Naive thymus-derived CD8-positive, alpha-beta T cell (primary cell): ENCODE results near the gene AFDN. TPM values are rescaled to one million over a fixed set of nuclear protein-coding genes. Genes with fewer than 3 reads are reported as not detected.

Source experiments
- ATAC-seq, 2 donors: fragments of 150-1000 bp; cut with Tn5 transposase in 1 of 2; sonication (Bioruptor Pico), chemical (Tn5 transposase) in 1 of 2; 1 replicate in 1 of 2; 2 replicates in 1 of 2; pipeline ENCODE4 v1.10.0; 2021; ENCODE audit warnings: mild to moderate bottlenecking in 2 of 2, moderate library complexity in 2 of 2
- POLR2A ChIA-PET: fragments of 350-600 bp; sonication (Branson Sonifier 250); formaldehyde crosslinking; loops from one replicate; lab custom pipeline; 2021; ENCODE audit warnings: antibody characterized with exemption; lab: Charles Lee
- DNase-seq, 10 donors: peaks; one replicate each; pipeline versions ENCODE4 v3.0.0 to v3.0.0-alpha.2; 2020 to 2022
- H3K27ac Mint-ChIP-seq, 10 donors: one replicate each; pipeline ENCODE4 v1.8.0; 2020 to 2022; ENCODE audit warnings: mild to moderate bottlenecking in 10 of 10, mixed read lengths in 10 of 10, moderate library complexity in 4 of 10, inconsistent platforms in 1 of 10
- H3K27me3 Mint-ChIP-seq, 5 donors: one replicate each; pipeline ENCODE4 v1.8.0; 2021 to 2022; ENCODE audit warnings: mixed read lengths in 5 of 5
- H3K36me3 Mint-ChIP-seq, 3 donors: one replicate each; pipeline ENCODE4 v1.8.0; 2020 to 2022; ENCODE audit warnings: mixed read lengths in 3 of 3, mild to moderate bottlenecking in 2 of 3, inconsistent platforms in 1 of 3
- H3K4me1 Mint-ChIP-seq, 4 donors: one replicate each; pipeline ENCODE4 v1.8.0; 2021 to 2022; ENCODE audit warnings: mixed read lengths in 4 of 4
- H3K4me3 Mint-ChIP-seq, 10 donors: one replicate each; pipeline ENCODE4 v1.8.0; 2020 to 2022; ENCODE audit warnings: mild to moderate bottlenecking in 10 of 10, mixed read lengths in 10 of 10, moderate library complexity in 6 of 10, inconsistent platforms in 1 of 10
- H3K9me3 Mint-ChIP-seq, 9 donors: one replicate each; pipeline ENCODE4 v1.8.0; 2020 to 2022; ENCODE audit warnings: mixed read lengths in 9 of 9, mild to moderate bottlenecking in 3 of 9, inconsistent platforms in 1 of 9, moderate library complexity in 1 of 9
- polyA plus RNA-seq, 3 donors: library from polyadenylated mRNA; unstranded; fragments of 300-500 nt; fragmentation: Illumina TruSeq; gene quantifications; one replicate each; pipeline ENCODE4 v1.2.3, GENCODE V29; 2021
- total RNA-seq, 8 experiments: library from RNA in 2 of 8; stranded (reverse) in 2 of 8; gene quantifications; one replicate each; pipeline ENCODE4 v1.2.3 and lab custom pipeline; 2021 to 2026

AFDN gene
- total and polyA plus RNA-seq, 5 experiments from 2014 or later, result 0.46 to 9.6 (median 5.3) TPM; not detected in 1

DNA sequence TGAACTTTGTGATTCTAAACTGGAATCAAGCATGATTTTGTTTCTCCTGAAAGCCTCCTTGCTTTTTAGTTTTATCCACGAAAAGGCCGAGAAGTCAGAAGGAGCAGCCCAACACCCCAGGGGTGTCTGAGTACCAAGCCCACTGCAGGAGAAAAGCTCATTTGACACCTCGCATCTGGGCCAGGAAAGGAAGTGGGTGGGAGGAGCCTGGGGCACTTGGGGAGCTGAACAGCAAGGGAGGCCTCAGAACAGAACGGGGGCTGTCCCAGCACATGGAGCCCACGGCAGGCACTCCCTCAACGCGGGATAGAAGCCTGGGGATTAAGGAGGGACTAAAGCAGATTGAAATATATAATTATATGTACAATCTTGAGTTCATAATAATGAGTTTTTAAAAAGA lies 177.3 kb downstream of the AFDN start:
- H3K27ac Mint-ChIP-seq, result no peak overlapping the region
- no peaks in the 10 kb centered on the region for H3K36me3 Mint-ChIP-seq
- no peaks in the 10 kb centered on the region for H3K4me1 Mint-ChIP-seq
- H3K4me3 Mint-ChIP-seq, result no peak overlapping the region
- DNase-seq (no peak), ATAC-seq (no peak)
- peaks cover 0 to 24% (median 2%) of the 10 kb centered on the region in 5 donors for H3K27me3 Mint-ChIP-seq
- H3K9me3 Mint-ChIP-seq, result peaks cover 2 to 11% (median 3%) of the 10 kb centered on the region in 9 donors
- POLR2A ChIA-PET, result no interaction called here

DNA sequence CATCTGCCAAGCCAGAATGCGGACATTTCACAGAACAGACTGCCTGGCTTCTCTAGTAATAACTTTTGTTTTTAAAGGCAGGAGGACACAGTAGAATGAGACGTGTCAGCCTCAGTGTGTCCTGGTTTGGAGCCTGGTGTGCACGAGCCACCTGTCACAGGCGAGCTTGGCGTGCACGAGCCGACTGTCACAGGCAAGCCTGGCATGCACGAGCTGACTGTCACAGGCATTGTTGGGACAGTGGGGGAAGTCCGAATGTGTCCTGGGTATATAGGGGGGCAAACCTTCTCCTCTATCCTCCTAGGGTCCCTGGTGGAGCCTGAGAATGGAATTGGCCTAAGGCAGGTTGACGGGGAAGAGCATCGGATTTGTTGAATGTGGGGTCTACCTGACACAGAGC lies 178.2 kb downstream of the AFDN start:
- Mint-ChIP-seq H3K36me3 (peaks cover 0 to 6% (median 0%) of the 10 kb centered on the region in 3 donors), H3K27ac (no peak overlapping the region), H3K4me1 (no peaks in the 10 kb centered on the region), H3K4me3 (no peak overlapping the region), H3K27me3 (peaks cover 0 to 24% (median 2%) of the 10 kb centered on the region in 5 donors), H3K9me3 (peaks cover 4 to 17% (median 9%) of the 10 kb centered on the region in 9 donors)
- POLR2A ChIA-PET, result no interaction called here
- no peak for DNase-seq
- no peak for ATAC-seq

DNA sequence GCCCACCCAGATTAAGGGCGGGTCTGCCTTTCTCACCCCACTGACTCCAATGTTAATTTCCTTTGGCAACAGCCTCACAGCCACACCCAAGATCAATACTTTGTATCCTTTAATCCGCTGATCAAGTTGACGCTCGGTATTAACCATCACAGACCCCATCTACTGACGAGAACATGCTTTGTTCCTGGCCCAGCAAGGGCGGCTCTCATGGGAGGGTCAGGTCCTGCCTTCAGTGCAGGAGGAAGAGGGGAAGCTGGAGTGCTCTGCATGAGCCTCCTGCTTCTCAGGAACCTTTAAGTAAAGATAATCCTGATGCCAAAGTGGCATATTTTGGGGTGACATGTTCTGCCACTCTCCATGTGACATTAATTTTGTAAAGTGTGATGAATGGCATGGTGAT lies 179.1 kb downstream of the AFDN start:
- Mint-ChIP-seq H3K4me3 (no peak overlapping the region), H3K4me1 (no peaks in the 10 kb centered on the region), H3K9me3 (peaks cover 7 to 26% (median 17%) of the 10 kb centered on the region in 9 donors), H3K36me3 (peaks cover 0 to 13% (median 0%) of the 10 kb centered on the region in 3 donors), H3K27me3 (peaks cover 0 to 24% (median 2%) of the 10 kb centered on the region in 5 donors), H3K27ac (no peak overlapping the region)
- POLR2A ChIA-PET, result no interaction called here
- ATAC-seq (no peak), DNase-seq (no peak)

DNA sequence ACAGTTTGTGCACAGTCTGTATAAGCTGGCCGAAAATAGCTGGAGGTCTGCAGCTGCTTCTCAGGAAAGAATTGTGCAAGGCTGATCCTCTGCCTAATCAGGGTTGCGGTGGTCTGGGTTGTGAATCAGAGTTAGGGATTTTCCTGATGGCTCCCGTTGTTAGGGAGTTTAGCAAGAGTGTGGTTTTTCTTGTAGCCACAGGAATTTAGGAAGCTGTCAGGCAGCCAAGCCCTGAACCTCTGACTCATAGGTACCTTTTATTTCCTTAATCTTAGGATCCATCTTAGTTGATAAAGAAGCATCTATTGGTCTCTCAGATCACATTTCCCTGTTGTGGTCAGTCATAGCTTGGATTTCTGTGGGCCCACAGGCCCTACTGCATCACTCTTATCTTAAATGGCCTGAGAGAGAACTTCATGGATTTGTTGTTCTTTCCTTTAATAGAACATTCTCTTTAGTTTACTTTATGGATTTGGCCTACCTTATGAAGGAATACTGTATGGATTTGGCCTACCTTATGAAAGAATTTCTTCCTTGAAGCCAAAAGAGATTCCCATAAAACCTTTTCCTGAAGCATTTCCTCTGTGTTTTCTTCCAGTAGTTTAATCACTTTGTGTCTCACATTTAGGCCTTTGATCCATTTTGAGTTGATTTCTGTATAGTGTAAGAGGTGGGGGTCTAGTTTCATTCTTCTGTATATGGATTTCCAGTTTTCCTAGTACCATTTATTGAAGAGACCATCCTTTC lies 181.1 kb downstream of the AFDN start:
- ATAC-seq (no peak), DNase-seq (no peak)
- POLR2A ChIA-PET, result no interaction called here
- Mint-ChIP-seq H3K27ac (no peak overlapping the region), H3K27me3 (peaks cover 0 to 22% (median 2%) of the 10 kb centered on the region in 5 donors), H3K4me3 (no peak overlapping the region), H3K4me1 (no peaks in the 10 kb centered on the region), H3K9me3 (peaks cover 10 to 46% (median 34%) of the 10 kb centered on the region in 9 donors), H3K36me3 (peaks cover 0 to 33% (median 4%) of the 10 kb centered on the region in 3 donors)

DNA sequence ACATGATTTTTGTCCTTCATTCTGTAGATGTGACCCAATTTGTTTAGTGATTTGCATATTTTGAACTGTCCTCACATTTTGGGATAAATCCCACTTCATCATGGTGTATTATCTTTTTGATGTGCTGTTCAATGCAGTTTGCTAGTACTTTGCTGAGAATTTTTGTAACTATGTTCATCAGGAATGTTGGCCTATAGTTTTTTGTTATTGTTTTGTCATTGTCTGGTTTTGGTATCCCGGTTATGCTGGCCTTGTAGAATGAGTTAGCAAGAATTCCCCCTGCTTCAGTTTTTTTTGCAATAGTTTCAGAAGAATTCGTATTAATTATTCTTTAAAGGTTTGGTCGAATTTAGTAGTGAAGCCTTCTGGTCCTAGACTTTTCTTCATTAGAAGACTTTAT lies 182.6 kb downstream of the AFDN start:
- POLR2A ChIA-PET, result no interaction called here
- Mint-ChIP-seq H3K27ac (no peak overlapping the region), H3K9me3 (peaks cover 10 to 48% (median 36%) of the 10 kb centered on the region in 9 donors), H3K4me1 (no peaks in the 10 kb centered on the region), H3K4me3 (no peak overlapping the region), H3K27me3 (peaks cover 0 to 6% (median 0%) of the 10 kb centered on the region in 5 donors), H3K36me3 (peaks cover 0 to 33% (median 4%) of the 10 kb centered on the region in 3 donors)
- DNase-seq, result no peak
- no peak for ATAC-seq

DNA sequence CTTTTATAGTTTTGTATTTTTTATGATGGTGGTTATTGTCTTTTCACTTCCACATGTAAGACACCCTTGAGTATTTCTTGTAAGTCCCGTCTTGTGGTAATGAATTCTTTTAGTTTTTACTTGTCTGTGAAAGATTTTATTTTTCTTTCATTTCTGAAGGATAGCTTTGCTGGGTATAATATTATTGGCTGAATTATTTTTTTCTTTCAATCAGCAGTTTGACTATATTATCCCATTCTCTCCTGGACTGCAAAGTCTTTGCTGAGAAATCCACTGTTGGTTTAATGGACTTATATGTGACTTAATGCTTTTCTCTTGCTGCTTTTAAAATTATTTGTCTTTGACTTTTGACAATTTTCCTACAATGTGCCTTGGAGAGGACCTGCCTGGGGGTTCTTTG lies 184.6 kb downstream of the AFDN start:
- peaks cover 0 to 33% (median 4%) of the 10 kb centered on the region in 3 donors for H3K36me3 Mint-ChIP-seq
- DNase-seq (no peak), ATAC-seq (no peak)
- peaks cover 1 to 16% (median 4%) of the 10 kb centered on the region in 5 donors for H3K27me3 Mint-ChIP-seq
- H3K4me1 Mint-ChIP-seq, result no peaks in the 10 kb centered on the region
- H3K27ac Mint-ChIP-seq, result no peak overlapping the region
- H3K4me3 Mint-ChIP-seq, result no peak overlapping the region
- H3K9me3 Mint-ChIP-seq, result peaks cover 10 to 52% (median 41%) of the 10 kb centered on the region in 9 donors
- POLR2A ChIA-PET, result no interaction called here

DNA sequence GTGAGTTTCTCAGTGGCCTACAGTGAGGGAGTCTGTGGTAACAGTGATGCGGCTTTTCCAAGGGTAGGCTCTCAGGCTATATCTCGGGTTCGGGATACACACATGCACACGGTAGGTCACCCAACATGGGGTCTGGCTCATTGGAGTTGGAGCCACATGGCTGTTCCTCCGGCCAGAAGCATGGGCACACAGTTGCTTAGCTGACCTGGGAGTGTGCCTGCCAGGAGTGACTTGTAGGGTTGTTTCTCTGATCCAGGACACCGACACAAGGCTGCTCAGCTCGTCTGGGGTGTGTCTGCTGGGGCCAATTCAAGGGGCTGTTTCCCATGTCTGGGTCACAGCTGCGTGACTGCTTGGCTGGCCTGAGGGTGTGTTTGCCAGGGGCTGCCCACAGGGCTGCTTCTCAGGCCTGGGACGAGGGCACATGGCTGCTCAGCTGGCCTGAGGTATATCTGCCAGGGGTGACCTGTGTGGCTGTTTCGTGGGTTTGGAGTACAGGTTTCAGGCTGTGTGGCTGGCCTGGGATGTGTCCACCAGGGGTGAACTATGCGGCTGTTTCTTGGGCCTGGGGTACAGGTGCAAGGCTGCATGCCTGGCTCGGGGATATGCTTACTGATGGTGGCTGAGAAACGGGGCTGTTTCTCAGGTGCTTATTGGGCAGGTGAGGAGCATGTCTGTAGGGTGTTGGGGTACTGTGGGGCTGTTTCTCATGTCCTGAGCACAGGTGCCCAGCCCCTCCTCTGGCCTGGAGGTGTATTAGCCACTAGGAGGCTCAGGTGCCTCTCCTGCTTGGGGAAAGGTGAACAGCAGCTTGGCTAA lies 185.9 kb downstream of the AFDN start:
- DNase-seq (no peak), ATAC-seq (no peak)
- no peak overlapping the region for H3K4me3 Mint-ChIP-seq
- H3K4me1 Mint-ChIP-seq, result no peaks in the 10 kb centered on the region
- peaks cover 10 to 55% (median 40%) of the 10 kb centered on the region in 9 donors for H3K9me3 Mint-ChIP-seq
- POLR2A ChIA-PET, result no interaction called here
- no peak overlapping the region for H3K27ac Mint-ChIP-seq
- H3K27me3 Mint-ChIP-seq, result peaks cover 1 to 20% (median 9%) of the 10 kb centered on the region in 5 donors
- H3K36me3 Mint-ChIP-seq, result peaks cover 0 to 33% (median 7%) of the 10 kb centered on the region in 3 donors

DNA sequence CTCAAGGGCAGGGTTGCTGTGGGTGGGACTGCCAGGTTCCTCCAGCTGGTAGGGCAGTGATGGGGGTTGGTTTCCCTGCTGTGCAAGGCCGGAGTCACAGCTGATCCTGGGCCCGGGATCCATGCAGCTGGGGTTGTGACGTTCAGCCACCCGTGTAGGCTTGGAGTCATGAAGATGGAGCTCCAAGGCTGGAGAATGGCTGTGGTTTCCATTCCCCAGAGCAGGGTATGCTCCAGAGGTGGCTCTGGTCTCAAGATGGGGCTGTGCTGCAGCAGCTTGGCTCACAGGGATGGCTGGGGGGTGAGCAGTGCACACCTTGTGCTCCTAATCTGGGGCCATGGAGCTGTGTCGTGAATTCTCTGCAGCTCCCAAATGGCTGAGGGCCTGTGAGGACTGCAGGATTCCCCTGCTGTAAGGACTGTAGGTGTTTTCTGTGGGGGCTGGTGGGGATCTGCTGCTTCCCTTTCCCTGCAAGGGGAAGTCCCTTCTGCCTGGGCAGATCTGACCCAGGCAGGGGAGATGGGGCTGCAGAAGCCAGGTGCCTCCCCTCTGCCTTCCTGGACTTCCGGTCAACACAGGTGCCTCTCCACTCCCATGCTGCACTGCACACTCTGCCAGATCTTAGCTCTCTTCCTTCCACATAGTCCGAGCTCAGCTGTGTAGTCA lies 186.7 kb downstream of the AFDN start:
- POLR2A ChIA-PET, result no interaction called here
- peaks cover 6 to 54% (median 40%) of the 10 kb centered on the region in 9 donors for H3K9me3 Mint-ChIP-seq
- H3K36me3 Mint-ChIP-seq, result peaks cover 0 to 33% (median 7%) of the 10 kb centered on the region in 3 donors
- ATAC-seq (no peak), DNase-seq (no peak)
- no peak overlapping the region for H3K4me3 Mint-ChIP-seq
- no peaks in the 10 kb centered on the region for H3K4me1 Mint-ChIP-seq
- peaks cover 1 to 20% (median 9%) of the 10 kb centered on the region in 5 donors for H3K27me3 Mint-ChIP-seq
- peak overlapping the region in 1 of 10 donors; percentile 41 for H3K27ac Mint-ChIP-seq

DNA sequence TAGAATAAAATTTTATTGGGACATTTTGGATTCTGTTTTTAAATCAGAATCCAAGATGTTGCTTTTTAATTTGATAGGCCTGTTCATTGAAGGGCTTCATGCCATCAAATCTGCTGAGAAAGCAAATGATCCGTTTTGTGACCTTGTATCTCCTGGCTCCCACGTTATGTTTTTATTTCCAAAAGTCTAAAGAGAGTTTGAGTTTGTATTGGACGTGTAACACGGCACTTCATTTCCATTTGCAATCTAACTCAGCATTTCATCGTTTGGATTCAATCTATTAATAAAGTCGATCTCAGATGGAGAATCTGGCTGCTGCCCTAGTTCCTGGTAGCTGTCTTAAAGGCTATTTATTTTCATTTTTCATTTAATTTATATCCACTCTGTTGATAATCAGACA lies 187.7 kb downstream of the AFDN start:
- H3K4me1 Mint-ChIP-seq, result no peaks in the 10 kb centered on the region
- H3K27ac Mint-ChIP-seq, result no peak overlapping the region
- no peak for ATAC-seq
- H3K4me3 Mint-ChIP-seq, result no peak overlapping the region
- POLR2A ChIA-PET, result no interaction called here
- H3K36me3 Mint-ChIP-seq, result peaks cover 0 to 32% (median 7%) of the 10 kb centered on the region in 3 donors
- H3K9me3 Mint-ChIP-seq, result peaks cover 12 to 51% (median 38%) of the 10 kb centered on the region in 9 donors
- DNase-seq, result no peak
- peaks cover 1 to 20% (median 9%) of the 10 kb centered on the region in 5 donors for H3K27me3 Mint-ChIP-seq

DNA sequence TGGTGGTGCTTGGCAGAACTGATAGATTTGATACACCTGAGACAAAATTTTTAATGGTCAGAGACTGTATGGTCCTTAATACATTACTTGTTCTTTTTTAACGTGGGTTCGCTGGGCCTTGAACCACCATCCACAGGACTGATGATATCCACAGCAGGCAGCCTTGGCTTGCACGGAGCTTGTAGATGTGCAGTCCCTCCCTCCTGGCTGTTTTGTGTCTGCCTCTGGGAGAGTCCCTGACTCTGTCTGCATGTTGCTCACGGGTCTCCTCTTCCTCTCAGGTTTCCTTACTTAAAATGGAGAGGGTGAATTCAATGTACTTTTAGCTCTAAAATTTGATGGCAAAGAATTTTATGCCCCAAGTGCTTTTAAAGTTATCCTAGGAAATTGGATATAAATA lies 188.3 kb downstream of the AFDN start:
- Mint-ChIP-seq H3K4me3 (no peak overlapping the region), H3K4me1 (no peaks in the 10 kb centered on the region), H3K36me3 (peaks cover 0 to 27% (median 7%) of the 10 kb centered on the region in 3 donors), H3K27ac (no peak overlapping the region), H3K9me3 (peaks cover 13 to 45% (median 36%) of the 10 kb centered on the region in 9 donors), H3K27me3 (peaks cover 1 to 20% (median 9%) of the 10 kb centered on the region in 5 donors)
- POLR2A ChIA-PET, result no interaction called here
- DNase-seq (no peak), ATAC-seq (no peak)

DNA sequence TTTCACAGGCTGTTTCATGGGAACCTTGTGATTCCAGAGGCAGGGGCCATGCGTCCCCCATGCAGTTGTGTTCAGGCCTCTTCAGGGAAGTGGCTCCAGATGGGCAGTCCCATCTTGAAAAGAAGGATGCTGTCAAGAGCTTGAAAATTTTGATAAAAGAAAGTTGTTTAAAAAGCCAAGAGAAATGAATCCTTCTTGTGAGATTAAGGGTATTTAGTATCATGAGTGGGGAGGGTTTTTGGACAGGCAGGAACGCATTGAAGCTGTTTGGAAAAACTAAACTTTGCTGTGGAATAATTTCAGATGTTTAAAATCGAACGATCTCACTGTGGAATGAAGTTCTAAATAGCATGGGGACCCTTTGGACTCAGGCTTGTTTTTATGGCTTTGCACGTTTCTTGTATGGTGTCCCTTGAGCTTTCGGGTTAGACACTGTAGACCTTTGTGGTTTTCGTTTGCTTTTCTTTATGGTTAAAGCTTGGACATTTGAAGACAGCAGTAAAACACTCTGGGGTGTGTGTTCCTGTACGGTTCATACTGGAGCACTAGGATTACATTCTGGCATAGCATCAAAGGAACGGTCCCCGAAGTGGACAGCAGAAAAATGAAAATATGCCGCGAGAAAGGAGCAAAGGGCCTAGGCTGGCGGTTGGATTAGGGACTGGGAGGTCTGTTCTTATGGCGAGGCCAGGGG lies 188.9 kb downstream of the AFDN start:
- Mint-ChIP-seq H3K27ac (no peak overlapping the region), H3K4me1 (no peaks in the 10 kb centered on the region), H3K36me3 (peaks cover 0 to 22% (median 7%) of the 10 kb centered on the region in 3 donors), H3K4me3 (no peak overlapping the region), H3K27me3 (peaks cover 1 to 20% (median 9%) of the 10 kb centered on the region in 5 donors), H3K9me3 (peaks cover 10 to 40% (median 31%) of the 10 kb centered on the region in 9 donors)
- POLR2A ChIA-PET, result no interaction called here
- DNase-seq, result no peak
- ATAC-seq, result no peak

DNA sequence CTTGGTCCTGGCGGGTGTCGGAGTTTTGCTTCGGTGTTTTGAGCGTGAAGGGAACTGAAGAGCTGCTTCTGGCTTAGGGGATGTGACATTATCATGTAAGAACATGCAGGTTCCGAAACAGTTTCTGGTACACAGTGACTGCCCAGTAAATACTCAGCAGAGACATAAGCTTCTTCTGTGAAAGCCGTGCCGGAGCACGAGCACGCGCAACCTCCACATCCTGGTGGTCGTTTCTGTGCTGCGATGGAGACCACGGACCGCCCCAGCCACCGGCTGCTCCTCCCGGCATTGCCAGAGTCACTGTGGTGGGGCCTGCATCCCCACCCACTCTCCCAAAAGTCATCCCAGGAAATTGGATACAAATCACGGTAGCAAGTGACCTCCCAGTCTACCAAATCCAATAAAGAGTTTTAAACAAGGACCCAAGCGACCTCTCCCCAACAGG lies 189.5 kb downstream of the AFDN start:
- no peak overlapping the region for H3K27ac Mint-ChIP-seq
- no peak for DNase-seq
- H3K4me1 Mint-ChIP-seq, result no peaks in the 10 kb centered on the region
- H3K36me3 Mint-ChIP-seq, result peaks cover 0 to 16% (median 7%) of the 10 kb centered on the region in 3 donors
- ATAC-seq, result no peak
- H3K4me3 Mint-ChIP-seq, result no peak overlapping the region
- POLR2A ChIA-PET, result no interaction called here
- peaks cover 7 to 35% (median 25%) of the 10 kb centered on the region in 9 donors for H3K9me3 Mint-ChIP-seq
- peaks cover 1 to 20% (median 9%) of the 10 kb centered on the region in 5 donors for H3K27me3 Mint-ChIP-seq
